CD4-positive, alpha-beta T cell treated with Interleukin-17A for 1 hour (primary cell): Measurements from ENCODE around the gene CFC1B.
"Not testable (repeated sequence)": the region's sequence is repeated elsewhere in the genome, so short reads cannot be mapped to it uniquely, and the experiment has no call there.

Source experiments
- DNase-seq: peaks from one replicate; pipeline ENCODE4 v3.0.0-alpha.2; 2020

The CFC1B gene

DNA sequence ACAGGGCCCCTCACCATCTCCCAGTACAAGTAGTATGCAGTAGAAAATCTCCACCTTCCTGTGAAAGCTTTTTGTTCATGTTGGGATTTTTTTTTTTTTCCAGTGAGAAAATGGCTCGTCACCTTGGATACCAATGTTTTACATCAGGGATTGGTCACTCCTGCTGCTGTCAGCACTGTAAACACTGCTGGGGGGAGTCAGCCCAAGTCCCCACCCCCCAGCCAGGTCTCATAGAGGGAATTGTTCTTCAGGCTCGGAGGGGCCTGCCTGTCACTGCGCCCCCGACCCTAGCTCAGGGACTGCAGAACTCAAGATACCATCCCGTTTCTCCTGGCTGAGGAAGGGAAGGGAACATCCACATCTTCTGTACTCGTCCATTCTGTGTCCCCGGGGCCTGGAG is at the start of gene CFC1B:
Gene CFC1B, plus strand, starts transcription at position 231 of the 400 bp plus-strand sequence. CDS start 263 bp downstream, outside the sequence.
- not testable (repeated sequence) for DNase-seq

- DNase-seq: not testable (repeated sequence)
Measured at GRCh38 chr2:130491073-130491472, 29.9 kb upstream of the CFC1B start.

DNA sequence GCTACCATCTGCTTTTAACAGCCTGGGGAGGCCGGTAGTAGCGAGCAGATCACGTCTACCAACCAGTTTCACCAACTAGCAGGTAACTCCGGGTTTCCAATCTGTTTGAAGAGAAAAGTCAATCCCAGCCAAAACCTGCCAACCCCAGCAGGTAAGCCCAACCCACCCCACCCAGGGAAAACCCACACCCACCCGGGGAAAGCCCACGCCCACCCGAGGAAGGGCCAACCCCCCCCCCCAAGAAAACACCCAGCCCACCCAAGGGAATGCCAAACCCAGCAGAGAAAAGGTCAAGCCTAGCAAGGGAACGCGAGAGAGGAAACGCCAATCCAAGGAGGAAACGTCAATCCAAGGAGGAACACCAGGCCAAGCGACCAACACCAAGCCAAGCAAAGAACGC is 11.8 kb upstream of the CFC1B start, which contains the start of gene POTEI:
Gene POTEI, minus strand, starts transcription at position 101 of the 400 bp plus-strand sequence. Its CDS starts 93 bp downstream, at position 8.
- not testable (repeated sequence) for DNase-seq

GRCh38 chr2:130510807-130511746 is 9.9 kb upstream of the CFC1B start:
- not testable (repeated sequence) for DNase-seq

DNA sequence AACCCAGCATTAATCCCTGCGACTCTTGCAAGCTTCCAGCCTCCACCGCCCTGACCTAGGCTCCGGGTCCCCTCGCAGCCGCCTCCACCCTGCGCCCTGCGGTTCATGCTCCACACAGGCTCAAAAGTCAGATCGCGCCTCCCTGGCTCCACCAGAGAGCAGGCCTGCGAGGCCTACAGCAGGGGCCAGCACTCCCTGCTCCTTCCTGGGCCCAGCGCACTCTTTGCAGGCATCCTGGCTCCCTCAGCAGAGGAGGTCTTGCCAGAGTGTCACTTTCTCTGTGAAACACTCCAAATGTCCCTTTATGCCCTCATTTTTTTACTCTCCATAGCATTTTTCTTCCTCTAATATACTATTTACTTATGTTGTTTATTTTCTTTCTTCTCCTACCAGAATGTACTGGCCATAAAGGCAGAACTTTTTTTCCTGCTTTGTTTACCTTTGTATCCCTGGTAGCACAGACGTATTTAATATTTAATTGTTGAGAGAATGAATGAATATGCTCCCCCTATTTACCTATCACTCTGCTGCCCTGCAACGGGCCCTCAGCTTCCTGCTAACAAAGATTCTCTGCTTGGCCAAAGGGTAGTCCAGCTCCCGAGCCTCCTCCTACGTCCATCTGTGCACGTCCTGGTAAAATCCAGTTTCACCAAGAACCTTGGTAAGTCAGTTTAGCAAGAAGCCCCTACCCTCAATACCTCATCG is 9.1 kb upstream of the CFC1B start:
- not testable (repeated sequence) for DNase-seq

GRCh38 chr2:130518516-130519106 is 2.4 kb upstream of the CFC1B start:
- not testable (repeated sequence) for DNase-seq

- DNase-seq: not testable (repeated sequence)
Measured at GRCh38 chr2:130522390-130522789, 1.4 kb downstream of the CFC1B start.

- DNase-seq: not testable (repeated sequence)
Measured at GRCh38 chr2:130527365-130527967, 6.4 kb downstream of the CFC1B start.

DNA sequence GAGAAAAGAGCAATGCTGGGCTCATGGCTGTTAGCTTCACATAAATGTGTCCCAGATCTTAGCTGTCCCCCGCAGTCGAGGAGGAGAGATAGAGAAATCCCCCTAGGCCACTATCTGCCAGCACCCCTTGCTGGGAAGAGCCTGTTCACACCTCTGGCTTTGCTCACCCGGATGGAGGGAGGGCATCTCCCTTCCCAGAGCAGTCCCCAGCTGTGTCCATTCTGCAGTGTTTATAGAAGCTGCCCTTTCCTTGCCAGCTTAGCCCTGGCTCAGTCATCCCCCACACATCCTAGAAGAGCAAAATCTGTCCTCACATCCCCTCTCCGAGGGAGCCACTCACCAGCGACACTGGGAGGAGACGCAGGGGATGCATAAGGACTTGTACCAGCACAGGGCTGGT is 8.5 kb downstream of the CFC1B start:
- DNase-seq: not testable (repeated sequence)

DNA sequence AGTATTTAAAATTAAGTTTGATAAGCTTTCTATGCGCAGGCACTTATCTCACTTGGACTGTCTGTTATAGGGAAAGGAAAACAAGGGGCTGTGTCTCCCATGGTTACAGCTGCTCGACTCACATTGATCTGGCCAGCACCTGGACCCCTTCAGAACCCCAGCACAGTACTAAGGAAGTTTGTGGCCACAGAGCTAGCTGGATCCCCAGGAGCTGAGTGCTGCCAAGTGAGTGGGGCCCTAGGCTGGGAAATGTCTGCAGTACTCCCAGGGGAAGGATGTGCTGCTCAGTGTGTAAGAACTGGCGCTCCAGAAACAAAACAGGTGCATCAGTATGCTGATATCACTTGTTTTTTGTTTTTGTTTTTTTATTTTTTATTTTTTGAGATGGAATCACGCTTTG is 9.2 kb downstream of the CFC1B start:
- DNase-seq: not testable (repeated sequence)

GRCh38 chr2:130531225-130531624 is 10.2 kb downstream of the CFC1B start:
- not testable (repeated sequence) for DNase-seq

GRCh38 chr2:130531672-130532071 is 10.7 kb downstream of the CFC1B start:
- not testable (repeated sequence) for DNase-seq

DNA sequence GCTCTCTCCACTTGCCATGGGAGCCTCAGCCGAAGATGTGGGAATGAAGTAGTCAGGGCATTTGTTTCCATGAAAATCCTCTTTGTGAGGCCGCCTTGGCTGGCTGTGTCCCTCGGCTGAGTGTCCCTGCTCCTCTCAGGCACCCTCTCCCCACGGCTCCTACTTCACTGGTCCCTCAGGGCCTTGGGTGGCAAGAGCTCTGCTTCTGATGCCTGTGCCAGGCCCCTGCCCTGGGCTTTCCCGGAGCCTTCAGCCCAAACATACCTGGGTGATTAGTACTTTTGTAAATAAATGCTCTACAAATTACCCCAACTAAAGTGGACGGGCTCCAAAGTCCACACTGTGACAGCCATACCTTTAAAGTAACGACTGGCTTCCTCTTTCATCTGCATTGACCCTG is 15.6 kb downstream of the CFC1B start:
- DNase-seq: not testable (repeated sequence)

DNA sequence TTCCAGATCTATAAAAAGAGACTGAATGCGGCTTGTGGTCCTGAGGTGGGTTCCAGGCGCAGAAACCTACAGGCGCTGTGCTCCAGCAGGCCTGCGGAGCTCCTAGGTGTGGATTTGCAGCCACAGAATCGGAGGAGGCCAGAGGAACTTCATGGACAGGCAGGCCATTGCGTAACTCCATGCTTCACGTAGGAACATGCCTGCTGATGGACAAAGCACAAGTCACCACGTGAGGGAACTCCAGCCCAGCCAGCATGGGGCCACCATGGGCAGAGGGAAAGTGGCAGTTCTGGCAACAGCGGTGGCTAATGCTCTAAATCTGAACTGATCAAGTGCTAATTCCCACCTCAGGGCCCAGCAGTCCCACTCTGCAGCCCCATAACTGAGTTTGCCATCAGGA is 17.2 kb downstream of the CFC1B start:
- not testable (repeated sequence) for DNase-seq

DNA sequence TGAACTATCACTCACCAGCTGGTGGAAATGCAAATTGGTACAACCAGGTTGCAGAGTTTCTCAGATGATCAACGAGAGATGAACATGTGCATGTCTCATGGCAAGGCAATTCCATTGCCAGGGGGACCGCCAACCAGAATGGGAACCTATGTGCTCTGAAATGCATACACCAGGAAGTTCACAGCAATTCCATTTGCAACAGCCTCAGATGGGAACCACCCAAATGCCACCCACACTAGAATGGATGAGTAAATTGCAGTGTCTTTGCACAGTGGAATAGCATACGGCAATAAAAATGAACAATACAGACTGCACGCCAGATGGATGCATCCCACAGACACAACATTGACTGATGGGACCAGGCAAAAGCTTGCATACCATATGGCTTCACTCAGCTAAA is 21.8 kb downstream of the CFC1B start:
- DNase-seq: not testable (repeated sequence)

DNA sequence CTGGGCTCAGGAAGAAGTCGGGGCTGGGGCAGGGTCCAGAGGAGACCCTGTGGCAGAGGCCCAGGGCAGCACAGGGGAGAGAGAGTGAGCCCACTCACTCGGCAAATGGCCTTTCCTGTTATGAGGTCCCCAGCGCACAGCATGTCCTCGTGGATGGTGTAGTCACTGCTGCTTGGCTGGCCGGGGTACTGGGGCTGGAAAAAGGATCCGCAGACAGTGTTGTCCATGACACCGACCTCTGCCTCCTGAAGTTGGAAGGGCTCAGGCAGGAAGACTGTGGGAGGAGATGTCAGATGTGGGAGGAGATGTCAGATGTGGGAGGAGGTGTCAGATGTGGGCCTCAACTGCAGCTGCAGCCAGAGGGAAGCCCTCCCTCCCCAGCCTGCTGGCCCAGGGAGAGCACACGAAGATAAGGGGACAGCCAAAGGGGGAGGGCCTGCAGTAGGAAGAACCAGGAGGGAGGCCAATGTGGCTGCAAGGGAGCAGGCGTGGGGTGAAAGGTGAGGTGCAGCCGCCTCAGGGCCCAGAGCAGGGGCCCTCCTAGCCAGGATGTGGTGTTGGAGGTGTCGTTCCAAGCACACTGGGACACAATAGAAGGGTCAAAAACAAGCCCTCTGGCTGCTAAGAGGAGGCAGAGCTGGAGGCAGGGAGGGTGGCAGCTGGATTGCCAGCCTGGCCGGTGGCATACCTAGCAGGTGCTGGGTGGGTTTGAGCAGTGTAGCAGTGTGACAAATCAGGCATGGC is 22.9 kb downstream of the CFC1B start:
- DNase-seq: not testable (repeated sequence)

GRCh38 chr2:130544978-130545377 is 24.0 kb downstream of the CFC1B start:
- not testable (repeated sequence) for DNase-seq

- not testable (repeated sequence) for DNase-seq
Measured at GRCh38 chr2:130548418-130548817, 27.4 kb downstream of the CFC1B start.

GRCh38 chr2:130549475-130549874 is 28.5 kb downstream of the CFC1B start:
- DNase-seq: not testable (repeated sequence)

DNA sequence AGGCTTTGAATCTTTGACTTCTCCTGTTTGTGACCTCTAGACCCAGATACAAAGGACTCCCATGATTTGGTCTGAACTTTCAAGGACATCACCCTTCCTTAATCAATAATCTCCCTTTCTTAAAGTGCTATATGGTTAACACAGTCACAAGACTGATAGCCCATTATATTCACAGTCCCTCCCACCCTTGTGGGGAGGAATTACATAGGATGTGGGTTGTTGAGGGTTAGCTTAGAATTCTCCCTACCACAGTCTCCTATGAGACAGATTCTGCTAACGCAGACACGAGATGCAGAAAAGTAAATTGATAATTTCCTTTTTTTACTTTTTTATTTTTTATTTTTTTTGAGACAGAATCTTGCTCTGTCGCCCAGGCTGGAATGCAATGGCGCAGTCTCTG is 33.2 kb downstream of the CFC1B start:
- DNase-seq: not testable (repeated sequence)

DNA sequence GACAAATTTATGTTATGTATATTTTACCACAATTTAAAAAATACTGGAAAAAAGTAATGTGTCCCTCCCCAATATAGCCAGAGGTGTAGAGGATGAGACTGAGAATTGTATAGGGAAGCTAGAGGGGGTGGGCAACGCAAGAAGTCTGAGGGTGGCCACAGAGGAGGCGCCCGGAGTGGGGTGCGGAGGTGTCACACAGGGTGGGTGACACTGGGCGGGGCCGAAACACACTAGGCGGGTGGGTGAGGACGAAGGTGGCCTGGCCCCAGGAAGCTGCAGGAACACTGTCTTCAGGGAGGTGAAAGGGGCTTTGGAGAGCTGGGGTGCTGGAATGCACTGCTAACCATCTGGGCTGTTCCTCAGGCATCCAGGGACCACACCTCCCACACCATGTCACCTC is 35.4 kb downstream of the CFC1B start:
- DNase-seq: not testable (repeated sequence)

GRCh38 chr2:130566165-130566564 is 45.1 kb downstream of the CFC1B start:
- DNase-seq: not testable (repeated sequence)
